ENCODE results near the gene PCDHA10. TPM values are rescaled to one million over a fixed set of nuclear protein-coding genes. Genes with fewer than 3 reads are reported as not detected.

Gene PCDHA10
- total RNA-seq, 1 donor from 2014 or later: 0.47 TPM

GRCh38 chr5:140883373-140883772, 27.7 kb downstream of the PCDHA10 start:
- DNase-seq (ENCODE audit: extremely low read depth, low read depth, low spot score): no peak

DNA sequence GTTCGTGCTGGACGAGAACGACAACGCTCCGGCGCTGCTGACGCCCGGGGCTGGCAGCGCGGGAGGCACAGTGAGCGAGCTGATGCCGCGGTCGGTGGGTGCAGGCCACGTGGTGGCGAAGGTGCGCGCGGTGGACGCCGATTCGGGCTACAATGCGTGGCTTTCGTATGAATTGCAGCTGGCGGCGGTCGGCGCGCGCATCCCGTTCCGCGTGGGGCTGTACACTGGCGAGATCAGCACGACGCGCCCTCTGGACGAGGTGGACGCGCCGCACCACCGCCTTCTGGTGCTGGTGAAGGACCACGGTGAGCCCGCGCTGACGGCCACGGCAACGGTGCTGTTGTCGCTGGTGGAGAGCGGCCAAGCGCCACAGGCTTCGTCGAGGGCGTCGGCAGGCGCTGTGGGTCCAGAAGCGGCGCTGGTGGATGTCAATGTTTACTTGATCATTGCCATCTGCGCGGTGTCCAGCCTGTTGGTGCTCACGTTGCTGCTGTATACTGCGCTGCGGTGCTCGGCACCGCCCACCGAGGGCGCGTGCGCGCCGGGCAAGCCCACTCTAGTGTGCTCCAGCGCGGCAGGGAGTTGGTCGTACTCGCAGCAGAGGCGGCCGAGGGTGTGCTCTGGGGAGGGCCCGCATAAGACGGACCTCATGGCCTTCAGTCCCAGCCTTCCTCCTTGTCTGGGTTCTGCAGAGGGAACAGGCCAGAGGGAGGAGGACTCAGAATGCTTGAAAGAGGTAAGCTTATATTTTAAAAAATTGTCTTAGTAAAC, 28.4 kb downstream of the PCDHA10 start:
- DNase-seq (ENCODE audit: extremely low read depth, low read depth, low spot score): no peak

GRCh38 chr5:140916325-140916724, 60.6 kb downstream of the PCDHA10 start:
- DNase-seq (ENCODE audit: extremely low read depth, low read depth, low spot score): no peak

Other genes with a start within 250 kb of the PCDHA10 start
- gene CD14, start 222.7 kb upstream of the PCDHA10 start, total RNA-seq: 0.23 TPM in 1 of 2 replicates, not detected in the other
- 31.9 and 49.7 TPM in 2 replicates for gene TMCO6, start 216.4 kb upstream of the PCDHA10 start, total RNA-seq
- gene NDUFA2, start 208.3 kb upstream of the PCDHA10 start, total RNA-seq: 44.9 and 58.9 TPM in 2 replicates
- 76.4 and 90.9 TPM in 2 replicates for gene IK, start 208.1 kb upstream of the PCDHA10 start, total RNA-seq
- 20.5 and 21.3 TPM in 2 replicates for gene WDR55, start 191.0 kb upstream of the PCDHA10 start, total RNA-seq
- 0.29 and 1.1 TPM in 2 replicates for gene DND1, start 182.3 kb upstream of the PCDHA10 start, total RNA-seq
- gene HARS1, start 164.5 kb upstream of the PCDHA10 start, total RNA-seq: 76.7 and 101 TPM in 2 replicates
- 28.4 and 32.1 TPM in 2 replicates for gene HARS2, start 164.4 kb upstream of the PCDHA10 start, total RNA-seq
- 21.1 and 24.3 TPM in 2 replicates for gene ZMAT2, start 155.4 kb upstream of the PCDHA10 start, total RNA-seq
- gene PCDHA1, start 69.8 kb upstream of the PCDHA10 start, total RNA-seq: 0.06 TPM in 1 of 2 replicates, not detected in the other
- gene PCDHA2, start 61.0 kb upstream of the PCDHA10 start, total RNA-seq: 0.15 TPM in 1 of 2 replicates, not detected in the other
- gene PCDHA3, start 54.8 kb upstream of the PCDHA10 start, total RNA-seq: 0.05 and 0.35 TPM in 2 replicates
- 0.29 TPM in 1 of 2 replicates, not detected in the other for gene PCDHA4, start 48.8 kb upstream of the PCDHA10 start, total RNA-seq
- gene PCDHA5, start 34.3 kb upstream of the PCDHA10 start, total RNA-seq: 0.18 TPM in 1 of 2 replicates, not detected in the other
- gene PCDHA6, start 27.9 kb upstream of the PCDHA10 start, total RNA-seq: 0.23 and 0.58 TPM in 2 replicates
- 0.05 and 0.64 TPM in 2 replicates for gene PCDHA7, start 21.6 kb upstream of the PCDHA10 start, total RNA-seq
- 0.18 TPM in 1 of 2 replicates, not detected in the other for gene PCDHA8, start 14.7 kb upstream of the PCDHA10 start, total RNA-seq
- gene PCDHA9, start 7.5 kb upstream of the PCDHA10 start, total RNA-seq: 0.06 and 0.19 TPM in 2 replicates
- gene PCDHA11, start 13.1 kb downstream of the PCDHA10 start, total RNA-seq: 0.23 TPM in 1 of 2 replicates, not detected in the other
- gene PCDHA12, start 19.4 kb downstream of the PCDHA10 start, total RNA-seq: not detected in 2 replicates
- gene PCDHA13, start 26.2 kb downstream of the PCDHA10 start, total RNA-seq: 0.10 and 0.12 TPM in 2 replicates
- 0.06 TPM in 1 of 2 replicates, not detected in the other for gene PCDHAC1, start 70.4 kb downstream of the PCDHA10 start, total RNA-seq
- not detected in 2 replicates for gene PCDHAC2, start 110.6 kb downstream of the PCDHA10 start, total RNA-seq
- not detected in 2 replicates for gene PCDHB1, start 195.5 kb downstream of the PCDHA10 start, total RNA-seq
- gene PCDHB2, start 238.7 kb downstream of the PCDHA10 start, total RNA-seq: 0.12 and 0.15 TPM in 2 replicates
- 0.23 and 0.58 TPM in 2 replicates for gene PCDHB3, start 244.6 kb downstream of the PCDHA10 start, total RNA-seq